Astrocyte of the hippocampus (primary cell): Measurements from ENCODE around the gene CLCN5.
"Not testable (repeated sequence)": the region's sequence is repeated elsewhere in the genome, so short reads cannot be mapped to it uniquely, and the experiment has no call there.

Experiments used
- DNase-seq: peaks from one replicate; pipeline ENCODE4 v3.0.0; 2011; ENCODE audit warnings: low read depth, low spot score

Gene CLCN5

GRCh38 chrX:49995795-49996455 lies 73.5 kb downstream of the CLCN5 start:
- DNase-seq: no peak

- no peak for DNase-seq
Observed at GRCh38 chrX:49996474-49996873, 74.1 kb downstream of the CLCN5 start.

DNA sequence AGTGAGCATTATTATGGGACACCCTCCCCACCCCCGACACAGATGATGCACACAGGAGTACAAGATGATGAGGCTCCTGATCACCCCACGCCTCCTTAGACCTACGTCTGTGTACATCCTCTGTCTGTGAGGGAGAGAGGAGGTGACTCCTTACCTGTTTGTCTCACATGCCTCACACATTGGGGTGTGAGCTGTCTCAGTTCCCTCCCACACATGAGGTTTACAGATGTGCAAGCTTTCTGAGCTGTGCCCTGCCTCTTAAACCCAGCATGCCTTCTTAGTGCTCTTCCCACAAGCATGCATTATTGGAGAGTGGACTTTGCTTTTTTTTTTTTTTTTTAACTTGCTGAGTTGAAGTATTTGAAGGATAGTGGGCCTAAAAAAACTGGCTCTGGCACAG lies 76.7 kb downstream of the CLCN5 start:
- DNase-seq: no peak

DNA sequence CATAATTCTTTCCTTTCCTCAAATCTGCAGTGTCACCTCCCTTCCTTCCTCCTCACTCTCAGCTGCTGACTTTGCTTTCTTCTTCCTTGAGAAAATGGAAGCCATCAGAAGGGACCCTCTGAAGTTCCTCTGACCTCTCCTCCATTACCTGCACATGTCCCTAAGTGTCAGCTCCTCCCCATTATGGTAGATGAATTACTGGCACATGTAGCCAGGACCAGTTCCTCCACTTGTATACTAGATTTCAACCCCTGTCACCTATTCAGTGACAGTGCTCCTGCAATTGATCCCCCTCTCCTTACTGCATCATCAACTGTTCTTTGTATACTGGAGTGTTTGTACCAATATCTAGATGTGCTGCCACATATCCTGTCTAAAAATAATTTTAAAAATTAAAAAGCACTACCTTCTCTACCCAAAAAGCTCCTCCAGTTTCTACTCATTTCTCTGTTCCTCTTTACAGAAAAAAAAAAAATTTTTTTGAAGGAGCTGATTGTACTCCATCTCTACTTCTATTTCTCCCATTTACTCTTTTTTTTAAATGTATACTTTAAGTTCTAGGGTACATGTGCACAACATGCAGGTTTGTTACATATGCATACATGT lies 78.6 kb downstream of the CLCN5 start:
- no peak for DNase-seq

- no peak for DNase-seq
Observed at GRCh38 chrX:50002067-50002714, 79.8 kb downstream of the CLCN5 start.

DNA sequence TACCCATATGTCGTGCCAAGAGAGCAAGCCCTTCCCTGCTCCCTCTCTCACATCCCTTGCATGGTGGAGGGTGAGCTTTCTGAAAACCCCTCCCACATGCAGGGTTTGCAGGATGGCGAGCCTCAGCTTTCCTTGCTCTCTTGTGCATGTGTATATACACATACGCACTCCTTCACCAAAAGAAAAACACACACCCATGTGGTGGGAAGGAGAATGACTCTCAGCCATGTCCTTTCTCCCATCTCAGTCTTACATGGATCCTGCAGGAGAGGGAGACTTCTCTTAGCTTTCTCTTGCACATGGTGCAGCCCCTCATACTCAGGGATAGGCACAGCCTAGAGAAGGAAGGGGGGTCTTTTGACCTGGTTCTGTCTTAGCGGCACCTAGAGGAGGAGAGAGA lies 81.1 kb downstream of the CLCN5 start:
- no peak for DNase-seq

DNA sequence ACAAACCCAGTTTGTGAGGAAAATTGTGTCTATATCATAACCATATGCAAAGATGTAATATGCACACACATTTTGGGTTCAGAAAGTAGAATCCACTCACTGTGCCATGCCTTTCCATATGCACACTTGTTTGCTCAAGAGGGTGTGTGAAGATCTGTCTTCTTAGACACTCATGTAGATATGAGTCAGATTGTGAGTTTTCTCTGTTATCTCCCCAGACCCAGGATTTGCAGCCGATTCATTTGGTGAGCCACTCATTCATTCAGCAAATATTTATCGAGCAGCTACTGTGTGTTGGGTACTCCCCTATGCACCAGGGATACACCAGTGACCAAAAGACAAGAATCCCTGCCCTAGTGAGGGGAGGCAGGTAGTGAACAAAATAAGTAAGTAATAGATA lies 81.5 kb downstream of the CLCN5 start:
- DNase-seq: no peak

DNA sequence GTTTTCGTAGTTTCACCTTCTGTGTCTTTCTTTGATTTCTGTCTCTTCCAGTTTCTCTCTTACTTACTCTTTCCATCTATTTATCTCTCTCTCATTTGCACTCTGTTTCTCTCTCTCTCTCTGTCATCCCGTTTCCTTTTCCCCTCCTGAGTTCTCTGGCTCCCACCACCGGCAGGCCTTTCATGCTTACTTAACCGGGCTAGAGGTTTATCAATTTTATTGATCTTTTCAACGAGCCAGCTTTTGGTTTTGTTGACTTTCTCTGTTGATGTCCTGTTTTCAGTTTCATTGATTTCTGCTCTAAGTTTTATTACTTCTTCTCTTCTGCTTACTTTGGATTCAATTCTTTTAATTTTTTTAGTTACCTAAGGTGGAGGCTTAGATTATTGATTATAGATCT lies 103.2 kb downstream of the CLCN5 start:
- not testable (repeated sequence) for DNase-seq

- no peak for DNase-seq
Observed at GRCh38 chrX:50035126-50035525, 112.7 kb downstream of the CLCN5 start.

- no peak for DNase-seq
Observed at GRCh38 chrX:50036426-50036825, 114.0 kb downstream of the CLCN5 start.

- no peak for DNase-seq
Observed at GRCh38 chrX:50045823-50046222, 123.4 kb downstream of the CLCN5 start.

DNA sequence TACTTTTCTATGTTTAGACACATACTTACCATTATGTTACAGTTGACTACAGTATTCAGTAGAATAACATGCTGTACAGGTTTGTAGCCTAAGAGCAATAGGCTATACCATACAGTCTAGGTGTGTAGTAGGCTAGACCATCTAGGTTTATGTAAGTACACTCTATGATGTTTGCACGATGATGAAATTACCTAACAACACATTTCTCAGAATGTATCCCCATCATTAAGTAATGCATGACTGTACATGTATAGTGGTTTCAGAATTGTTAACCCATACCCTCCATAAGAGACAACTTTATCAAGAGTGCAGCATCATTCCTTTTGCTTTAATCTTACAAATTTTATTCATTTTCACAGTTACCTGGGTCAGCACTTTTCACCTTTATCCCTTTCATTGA lies 126.8 kb downstream of the CLCN5 start:
- no peak for DNase-seq

DNA sequence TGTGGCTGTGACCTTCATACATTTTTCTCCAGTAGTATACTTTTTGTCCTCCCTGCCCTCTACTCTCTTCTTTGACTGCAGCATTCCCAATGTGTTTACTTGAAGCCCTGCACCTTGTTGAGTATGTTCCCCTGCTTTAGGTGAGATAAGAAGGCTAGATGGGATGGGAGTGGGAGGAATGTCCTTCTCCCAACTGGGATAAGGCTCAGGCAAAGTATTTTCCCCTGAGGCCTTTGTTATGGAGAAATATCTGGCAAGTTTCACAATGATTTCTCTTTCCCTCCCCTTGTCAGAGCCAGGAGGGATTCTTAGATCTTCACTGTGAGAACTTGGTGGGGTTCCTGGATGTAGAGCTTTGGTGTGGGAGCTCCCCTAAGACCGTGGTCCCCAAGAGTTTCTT lies 131.8 kb downstream of the CLCN5 start:
- no peak for DNase-seq

- DNase-seq: no peak
Observed at GRCh38 chrX:50066318-50066937, 144.0 kb downstream of the CLCN5 start.

- DNase-seq: peak; percentile 72
Observed at GRCh38 chrX:50067435-50068284, 145.3 kb downstream of the CLCN5 start.

DNA sequence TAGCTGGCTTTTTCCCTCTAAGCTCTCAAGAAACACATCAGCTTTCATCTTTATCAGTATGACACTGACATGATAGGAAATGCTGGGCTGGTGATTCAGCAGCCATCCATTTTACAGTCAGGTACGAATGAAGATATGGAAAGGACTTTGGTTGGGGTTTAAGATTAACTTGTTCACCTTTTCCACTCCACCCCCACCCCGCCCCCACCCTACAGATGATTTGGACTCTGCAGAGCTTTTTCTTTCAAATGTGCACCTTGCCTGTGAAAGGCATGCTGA lies 145.8 kb downstream of the CLCN5 start:
- no peak for DNase-seq

DNA sequence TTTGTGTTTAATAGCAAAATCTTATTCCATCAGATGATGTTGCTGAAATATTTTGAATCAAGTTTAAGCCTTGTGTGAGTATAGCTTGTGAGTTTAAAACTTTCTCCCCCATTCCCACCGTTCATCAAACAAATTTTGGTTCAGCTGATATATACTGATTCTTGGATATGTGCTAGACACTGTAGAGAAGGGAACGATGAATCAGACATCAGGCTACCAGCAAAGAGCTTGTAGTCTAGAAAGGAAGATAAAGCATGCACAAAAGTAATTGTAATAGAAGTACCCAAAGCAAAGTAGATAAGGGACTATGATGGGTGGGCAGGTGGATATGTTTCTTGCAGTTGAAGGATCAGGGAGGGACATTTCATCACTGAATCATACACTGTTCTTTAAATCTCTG lies 146.5 kb downstream of the CLCN5 start:
- no peak for DNase-seq

DNA sequence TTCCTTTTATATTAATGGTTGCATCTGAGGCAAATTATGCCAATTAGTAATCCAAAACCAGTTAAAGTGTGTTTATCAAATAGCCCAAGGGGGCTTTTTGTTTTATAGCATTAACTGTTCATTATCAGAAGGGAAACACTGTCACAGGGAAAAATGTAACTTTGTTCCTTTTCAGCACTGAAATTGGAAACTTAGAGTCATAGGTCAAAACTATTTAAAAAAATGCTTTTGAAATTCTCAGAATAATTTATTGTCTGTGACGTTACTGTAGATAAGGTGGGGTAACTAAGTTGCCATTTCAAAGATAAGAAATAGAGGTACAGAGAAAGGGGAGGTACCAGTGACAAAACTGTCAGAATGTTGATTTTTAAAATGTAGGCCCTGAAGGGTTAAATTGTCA lies 149.1 kb downstream of the CLCN5 start:
- DNase-seq: no peak

- no peak for DNase-seq
Observed at GRCh38 chrX:50072110-50072509, 149.7 kb downstream of the CLCN5 start.

DNA sequence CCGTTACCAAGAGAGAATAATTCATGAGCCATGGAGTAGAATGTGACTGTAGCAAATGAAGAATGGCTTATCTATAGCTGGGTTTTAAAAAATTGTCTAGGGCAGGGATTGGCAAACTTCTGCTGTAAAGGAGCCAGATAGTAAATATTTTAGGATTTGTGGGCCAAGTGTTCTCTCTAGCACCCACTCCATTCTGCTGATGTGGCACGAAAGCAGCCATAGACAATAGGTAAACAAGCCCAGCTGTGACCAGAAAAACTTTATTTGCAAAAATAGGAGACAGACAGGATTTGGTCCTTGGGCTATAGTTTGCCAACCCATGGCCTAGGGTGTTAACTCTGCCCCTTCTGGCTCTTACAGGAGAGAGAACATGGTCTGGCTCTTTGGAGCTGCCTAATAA lies 151.2 kb downstream of the CLCN5 start:
- DNase-seq: no peak

GRCh38 chrX:50075630-50076339 lies 153.4 kb downstream of the CLCN5 start:
- DNase-seq: no peak
